GM23338 (cell line): ENCODE measurements around the gene HELZ. TPM values are rescaled to one million over a fixed set of nuclear protein-coding genes. Genes with fewer than 3 reads are reported as not detected.

Source experiments
- ATAC-seq: fragments of 200-7000 bp; cut with Tn5 transposase; 3 replicates; pipeline ENCODE4 v1.9.1; 2020
- DNase-seq: peaks from one replicate; pipeline ENCODE4 v3.0.0-alpha.2; 2015; ENCODE audit warnings: low spot score
- H2AFZ ChIP-seq: fragments of 200-600 bp; sonication (generic); 2 replicates; pipeline ENCODE4 v1.8.0; 2016; ENCODE audit warnings: antibody characterized with exemption, mild to moderate bottlenecking, moderate library complexity
- H3F3A ChIP-seq: fragments of 200-600 bp; sonication (generic); replicated peaks from 2 replicates; pipeline ENCODE4 v1.8.0; 2017; ENCODE audit warnings: antibody characterized with exemption, mixed run types, low read depth
- H3K27ac ChIP-seq: fragments of 200-600 bp; sonication (generic); 2 replicates; pipeline ENCODE4 v1.6.1; 2016; ENCODE audit warnings: low read depth
- H3K27me3 ChIP-seq: fragments of 200-600 bp; sonication (generic); 2 replicates; pipeline ENCODE4 v1.8.0; 2016; ENCODE audit warnings: mild to moderate bottlenecking, mixed run types, moderate library complexity; ENCODE audit not compliant: insufficient read depth
- H3K36me3 ChIP-seq: fragments of 200-600 bp; sonication (generic); 2 replicates; pipeline ENCODE4 v1.8.0; 2016; ENCODE audit warnings: mild to moderate bottlenecking; ENCODE audit not compliant: insufficient read depth
- H3K4me1 ChIP-seq: fragments of 200-600 bp; sonication (generic); 2 replicates; pipeline ENCODE4 v1.8.0; 2016; ENCODE audit warnings: mild to moderate bottlenecking, moderate library complexity; ENCODE audit not compliant: insufficient read depth
- H3K4me2 ChIP-seq: fragments of 200-600 bp; sonication (generic); 2 replicates; pipeline ENCODE4 v1.7.1; 2017; ENCODE audit warnings: mixed run types
- H3K4me3 ChIP-seq: fragments of 200-600 bp; sonication (generic); 2 replicates; pipeline ENCODE4 v1.6.1; 2016; ENCODE audit warnings: mixed run types
- H3K79me2 ChIP-seq: fragments of 200-600 bp; sonication (generic); replicated peaks from 2 replicates; pipeline ENCODE4 v1.8.0; 2017; ENCODE audit warnings: mild to moderate bottlenecking; ENCODE audit not compliant: insufficient read depth
- H3K9me2 ChIP-seq: fragments of 200-600 bp; sonication (generic); 2 replicates; pipeline ENCODE4 v1.8.0; 2017; ENCODE audit not compliant: insufficient read depth
- H4K20me1 ChIP-seq: fragments of 200-600 bp; sonication (generic); replicated peaks from 2 replicates; pipeline ENCODE4 v1.8.0; 2017; ENCODE audit warnings: mild to moderate bottlenecking; ENCODE audit not compliant: insufficient read depth
- H3K27ac Mint-ChIP-seq: 2 replicates; pipeline ENCODE4 v1.8.0; 2020; ENCODE audit warnings: inconsistent platforms, mild to moderate bottlenecking, moderate library complexity, mixed read lengths
- H3K27me3 Mint-ChIP-seq: 3 replicates; pipeline ENCODE4 v1.8.0; 2022; ENCODE audit warnings: low read depth, mild to moderate bottlenecking, moderate library complexity, mixed read lengths, inconsistent platforms; ENCODE audit not compliant: insufficient read depth, poor library complexity
- H3K36me3 Mint-ChIP-seq: 3 replicates; pipeline ENCODE4 v1.8.0; 2021; ENCODE audit warnings: low read depth, mild to moderate bottlenecking, inconsistent platforms, moderate library complexity, mixed read lengths
- H3K4me1 Mint-ChIP-seq: 3 replicates; pipeline ENCODE4 v1.8.0; 2020; ENCODE audit warnings: mild to moderate bottlenecking, inconsistent platforms, mixed read lengths
- H3K4me3 Mint-ChIP-seq: 3 replicates; pipeline ENCODE4 v1.8.0; 2021; ENCODE audit warnings: moderate library complexity, mild to moderate bottlenecking, inconsistent platforms, mixed read lengths
- H3K9me3 Mint-ChIP-seq: 3 replicates; pipeline ENCODE4 v1.8.0; 2020; ENCODE audit warnings: moderate library complexity, mild to moderate bottlenecking, inconsistent platforms, mixed read lengths
- CREB1 ChIP-seq: fragments of 250-450 bp; sonication (Bioruptor Pico); IDR thresholded peaks from 2 replicates; pipeline ENCODE4 v1.5.0; 2020; ENCODE audit warnings: low read depth, mild to moderate bottlenecking, moderate library complexity
- CTCF ChIP-seq, 2 experiments: fragments of 200-600 bp in 1 of 2; sonication (generic) in 1 of 2; conservative IDR thresholded peaks; 2 replicates each; pipeline versions ENCODE4 v1.5.1 to v1.6.1; 2016 to 2017; ENCODE audit warnings: antibody characterized with exemption in 2 of 2, low read depth in 2 of 2, mild to moderate bottlenecking in 2 of 2, moderate library complexity in 1 of 2
- EZH2 ChIP-seq: fragments of 200-600 bp; sonication (generic); IDR thresholded peaks from one replicate; pipeline ENCODE4 v1.8.0; 2017; ENCODE audit warnings: antibody characterized with exemption, mild to moderate bottlenecking, low read depth; ENCODE audit not compliant: unreplicated experiment
- EZH2phosphoT487 ChIP-seq: fragments of 200-600 bp; sonication (generic); IDR thresholded peaks from one replicate; pipeline ENCODE4 v1.8.1; 2018; ENCODE audit warnings: antibody characterized with exemption; ENCODE audit not compliant: unreplicated experiment
- JUNB ChIP-seq: IDR thresholded peaks from one replicate; pipeline ENCODE4 v1.6.1; 2016; ENCODE audit warnings: antibody characterized with exemption; ENCODE audit not compliant: unreplicated experiment
- NANOG ChIP-seq: IDR thresholded peaks from 2 replicates; pipeline ENCODE4 v1.6.1; 2016; ENCODE audit warnings: antibody characterized with exemption, borderline replicate concordance
- POLR2AphosphoS5 ChIP-seq: IDR thresholded peaks from 2 replicates; pipeline ENCODE4 v1.6.1; 2016; ENCODE audit warnings: antibody characterized with exemption, low read depth
- STAT1 ChIP-seq: IDR thresholded peaks from one replicate; pipeline ENCODE4 v1.6.1; 2016; ENCODE audit warnings: antibody characterized with exemption; ENCODE audit not compliant: unreplicated experiment
- ZNF114 ChIP-seq: fragments of 250-450 bp; sonication (Bioruptor Pico); IDR thresholded peaks from 2 replicates; pipeline ENCODE4 v1.5.0; 2020; ENCODE audit warnings: mild to moderate bottlenecking, moderate library complexity
- ZNF331 ChIP-seq: fragments of 250-450 bp; sonication (Bioruptor Pico); IDR thresholded peaks from 2 replicates; pipeline ENCODE4 v1.5.0; 2020; ENCODE audit warnings: low read depth, mild to moderate bottlenecking, moderate library complexity
- polyA plus RNA-seq: library from polyadenylated mRNA; unstranded; fragments of >200 nt; fragmentation: Nextera tagmentation; extraction: Ambion mirVana; gene quantifications from 2 replicates; pipeline ENCODE4 v1.2.1, GENCODE V29; 2016
- total RNA-seq: library from RNA; depleted of rRNA; stranded (reverse); fragments of >200 nt; shearing (Covaris generic); gene quantifications from 2 replicates; pipeline ENCODE4 v1.2.3, GENCODE V29; 2014
- TF ChIP-seq, protein P1 (sequence below): IDR thresholded peaks from one replicate; pipeline ENCODE4 v1.6.1; 2018; ENCODE audit warnings: antibody characterized with exemption; ENCODE audit not compliant: unreplicated experiment
- TF ChIP-seq, protein P2 (sequence below): fragments of 250-450 bp; sonication (Bioruptor Pico); IDR thresholded peaks from 2 replicates; pipeline ENCODE4 v1.5.0; 2020; ENCODE audit warnings: mild to moderate bottlenecking, moderate library complexity
- TF ChIP-seq, protein P3 (sequence below): IDR thresholded peaks from 2 replicates; pipeline ENCODE4 v1.6.1; 2016; ENCODE audit warnings: antibody characterized with exemption

The HELZ gene
- total and polyA plus RNA-seq, 2 experiments from 2014 or later: 38.9 to 62.0 TPM

- Mint-ChIP-seq H3K27ac (no peak overlapping the region), H3K36me3 (peaks cover 28% of the 10 kb centered on the region), H3K9me3 (no peaks in the 10 kb centered on the region), H3K4me1 (no peaks in the 10 kb centered on the region; the same call in 2 of the 3 replicates), H3K27me3 (no peaks in the 10 kb centered on the region), H3K4me3 (no peak overlapping the region)
- no peak for ATAC-seq
- H3K79me2 ChIP-seq: peaks cover 68% of the 10 kb centered on the region
- no peaks in the 10 kb centered on the region for H3F3A ChIP-seq
- no peak overlapping the region for H3K4me2 ChIP-seq
- DNase-seq: no peak
- no peaks in the 10 kb centered on the region for H3K4me1 ChIP-seq
- TF ChIP-seq EZH2 (no peak), CTCF (conservative IDR thresholded peaks at IDR 0.05; ENCODE audit: low read depth in 2 of 2) (no peak), NANOG (no peak), ZNF331 (CRISPR knock-in tag) (no peak), EZH2phosphoT487 (no peak), STAT1 (no peak), ZNF114 (no peak), JUNB (no peak), POLR2AphosphoS5 (no peak), CREB1 (CRISPR knock-in tag) (no peak)
- TF ChIP-seq, protein P1, sequence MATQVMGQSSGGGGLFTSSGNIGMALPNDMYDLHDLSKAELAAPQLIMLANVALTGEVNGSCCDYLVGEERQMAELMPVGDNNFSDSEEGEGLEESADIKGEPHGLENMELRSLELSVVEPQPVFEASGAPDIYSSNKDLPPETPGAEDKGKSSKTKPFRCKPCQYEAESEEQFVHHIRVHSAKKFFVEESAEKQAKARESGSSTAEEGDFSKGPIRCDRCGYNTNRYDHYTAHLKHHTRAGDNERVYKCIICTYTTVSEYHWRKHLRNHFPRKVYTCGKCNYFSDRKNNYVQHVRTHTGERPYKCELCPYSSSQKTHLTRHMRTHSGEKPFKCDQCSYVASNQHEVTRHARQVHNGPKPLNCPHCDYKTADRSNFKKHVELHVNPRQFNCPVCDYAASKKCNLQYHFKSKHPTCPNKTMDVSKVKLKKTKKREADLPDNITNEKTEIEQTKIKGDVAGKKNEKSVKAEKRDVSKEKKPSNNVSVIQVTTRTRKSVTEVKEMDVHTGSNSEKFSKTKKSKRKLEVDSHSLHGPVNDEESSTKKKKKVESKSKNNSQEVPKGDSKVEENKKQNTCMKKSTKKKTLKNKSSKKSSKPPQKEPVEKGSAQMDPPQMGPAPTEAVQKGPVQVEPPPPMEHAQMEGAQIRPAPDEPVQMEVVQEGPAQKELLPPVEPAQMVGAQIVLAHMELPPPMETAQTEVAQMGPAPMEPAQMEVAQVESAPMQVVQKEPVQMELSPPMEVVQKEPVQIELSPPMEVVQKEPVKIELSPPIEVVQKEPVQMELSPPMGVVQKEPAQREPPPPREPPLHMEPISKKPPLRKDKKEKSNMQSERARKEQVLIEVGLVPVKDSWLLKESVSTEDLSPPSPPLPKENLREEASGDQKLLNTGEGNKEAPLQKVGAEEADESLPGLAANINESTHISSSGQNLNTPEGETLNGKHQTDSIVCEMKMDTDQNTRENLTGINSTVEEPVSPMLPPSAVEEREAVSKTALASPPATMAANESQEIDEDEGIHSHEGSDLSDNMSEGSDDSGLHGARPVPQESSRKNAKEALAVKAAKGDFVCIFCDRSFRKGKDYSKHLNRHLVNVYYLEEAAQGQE: no peak
- TF ChIP-seq, protein P2, sequence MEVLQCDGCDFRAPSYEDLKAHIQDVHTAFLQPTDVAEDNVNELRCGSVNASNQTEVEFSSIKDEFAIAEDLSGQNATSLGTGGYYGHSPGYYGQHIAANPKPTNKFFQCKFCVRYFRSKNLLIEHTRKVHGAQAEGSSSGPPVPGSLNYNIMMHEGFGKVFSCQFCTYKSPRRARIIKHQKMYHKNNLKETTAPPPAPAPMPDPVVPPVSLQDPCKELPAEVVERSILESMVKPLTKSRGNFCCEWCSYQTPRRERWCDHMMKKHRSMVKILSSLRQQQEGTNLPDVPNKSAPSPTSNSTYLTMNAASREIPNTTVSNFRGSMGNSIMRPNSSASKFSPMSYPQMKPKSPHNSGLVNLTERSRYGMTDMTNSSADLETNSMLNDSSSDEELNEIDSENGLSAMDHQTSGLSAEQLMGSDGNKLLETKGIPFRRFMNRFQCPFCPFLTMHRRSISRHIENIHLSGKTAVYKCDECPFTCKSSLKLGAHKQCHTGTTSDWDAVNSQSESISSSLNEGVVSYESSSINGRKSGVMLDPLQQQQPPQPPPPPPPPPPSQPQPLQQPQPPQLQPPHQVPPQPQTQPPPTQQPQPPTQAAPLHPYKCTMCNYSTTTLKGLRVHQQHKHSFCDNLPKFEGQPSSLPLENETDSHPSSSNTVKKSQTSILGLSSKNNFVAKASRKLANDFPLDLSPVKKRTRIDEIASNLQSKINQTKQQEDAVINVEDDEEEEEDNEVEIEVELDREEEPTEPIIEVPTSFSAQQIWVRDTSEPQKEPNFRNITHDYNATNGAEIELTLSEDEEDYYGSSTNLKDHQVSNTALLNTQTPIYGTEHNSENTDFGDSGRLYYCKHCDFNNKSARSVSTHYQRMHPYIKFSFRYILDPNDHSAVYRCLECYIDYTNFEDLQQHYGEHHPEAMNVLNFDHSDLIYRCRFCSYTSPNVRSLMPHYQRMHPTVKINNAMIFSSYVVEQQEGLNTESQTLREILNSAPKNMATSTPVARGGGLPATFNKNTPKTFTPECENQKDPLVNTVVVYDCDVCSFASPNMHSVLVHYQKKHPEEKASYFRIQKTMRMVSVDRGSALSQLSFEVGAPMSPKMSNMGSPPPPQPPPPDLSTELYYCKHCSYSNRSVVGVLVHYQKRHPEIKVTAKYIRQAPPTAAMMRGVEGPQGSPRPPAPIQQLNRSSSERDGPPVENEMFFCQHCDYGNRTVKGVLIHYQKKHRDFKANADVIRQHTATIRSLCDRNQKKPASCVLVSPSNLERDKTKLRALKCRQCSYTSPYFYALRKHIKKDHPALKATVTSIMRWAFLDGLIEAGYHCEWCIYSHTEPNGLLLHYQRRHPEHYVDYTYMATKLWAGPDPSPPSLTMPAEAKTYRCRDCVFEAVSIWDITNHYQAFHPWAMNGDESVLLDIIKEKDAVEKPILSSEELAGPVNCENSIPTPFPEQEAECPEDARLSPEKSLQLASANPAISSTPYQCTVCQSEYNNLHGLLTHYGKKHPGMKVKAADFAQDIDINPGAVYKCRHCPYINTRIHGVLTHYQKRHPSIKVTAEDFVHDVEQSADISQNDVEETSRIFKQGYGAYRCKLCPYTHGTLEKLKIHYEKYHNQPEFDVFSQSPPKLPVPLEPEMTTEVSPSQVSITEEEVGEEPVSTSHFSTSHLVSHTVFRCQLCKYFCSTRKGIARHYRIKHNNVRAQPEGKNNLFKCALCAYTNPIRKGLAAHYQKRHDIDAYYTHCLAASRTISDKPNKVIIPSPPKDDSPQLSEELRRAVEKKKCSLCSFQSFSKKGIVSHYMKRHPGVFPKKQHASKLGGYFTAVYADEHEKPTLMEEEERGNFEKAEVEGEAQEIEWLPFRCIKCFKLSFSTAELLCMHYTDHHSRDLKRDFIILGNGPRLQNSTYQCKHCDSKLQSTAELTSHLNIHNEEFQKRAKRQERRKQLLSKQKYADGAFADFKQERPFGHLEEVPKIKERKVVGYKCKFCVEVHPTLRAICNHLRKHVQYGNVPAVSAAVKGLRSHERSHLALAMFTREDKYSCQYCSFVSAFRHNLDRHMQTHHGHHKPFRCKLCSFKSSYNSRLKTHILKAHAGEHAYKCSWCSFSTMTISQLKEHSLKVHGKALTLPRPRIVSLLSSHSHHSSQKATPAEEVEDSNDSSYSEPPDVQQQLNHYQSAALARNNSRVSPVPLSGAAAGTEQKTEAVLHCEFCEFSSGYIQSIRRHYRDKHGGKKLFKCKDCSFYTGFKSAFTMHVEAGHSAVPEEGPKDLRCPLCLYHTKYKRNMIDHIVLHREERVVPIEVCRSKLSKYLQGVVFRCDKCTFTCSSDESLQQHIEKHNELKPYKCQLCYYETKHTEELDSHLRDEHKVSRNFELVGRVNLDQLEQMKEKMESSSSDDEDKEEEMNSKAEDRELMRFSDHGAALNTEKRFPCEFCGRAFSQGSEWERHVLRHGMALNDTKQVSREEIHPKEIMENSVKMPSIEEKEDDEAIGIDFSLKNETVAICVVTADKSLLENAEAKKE (CRISPR knock-in tag): no peak
- TF ChIP-seq, protein P3, sequence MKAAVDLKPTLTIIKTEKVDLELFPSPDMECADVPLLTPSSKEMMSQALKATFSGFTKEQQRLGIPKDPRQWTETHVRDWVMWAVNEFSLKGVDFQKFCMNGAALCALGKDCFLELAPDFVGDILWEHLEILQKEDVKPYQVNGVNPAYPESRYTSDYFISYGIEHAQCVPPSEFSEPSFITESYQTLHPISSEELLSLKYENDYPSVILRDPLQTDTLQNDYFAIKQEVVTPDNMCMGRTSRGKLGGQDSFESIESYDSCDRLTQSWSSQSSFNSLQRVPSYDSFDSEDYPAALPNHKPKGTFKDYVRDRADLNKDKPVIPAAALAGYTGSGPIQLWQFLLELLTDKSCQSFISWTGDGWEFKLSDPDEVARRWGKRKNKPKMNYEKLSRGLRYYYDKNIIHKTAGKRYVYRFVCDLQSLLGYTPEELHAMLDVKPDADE: no peak
- H3K4me3 ChIP-seq: no peak overlapping the region
- H3K9me2 ChIP-seq: no peaks in the 10 kb centered on the region
- H2AFZ ChIP-seq: no peak overlapping the region
- H4K20me1 ChIP-seq: peaks cover 11% of the 10 kb centered on the region; the same call in 1 of the 2 replicates
- H3K27ac ChIP-seq: no peak overlapping the region
- no peaks in the 10 kb centered on the region for H3K36me3 ChIP-seq
- no peaks in the 10 kb centered on the region for H3K27me3 ChIP-seq
Observed at GRCh38 chr17:67227488-67227887, 17.5 kb downstream of the HELZ start.
